Uterus (tissue), 2 donors: Measurements from ENCODE around the gene IDI2.

Experiments used
- CTCF ChIP-seq, 4 experiments: fragments of 200-600 bp in 2 of 4; fragments of 450-650 bp in 2 of 4; sonication (generic) in 2 of 4; IDR thresholded peaks; one replicate each; pipeline ENCODE4 v1.5.1; 2016 to 2019; ENCODE audit warnings: antibody characterized with exemption in 4 of 4, mild to moderate bottlenecking in 2 of 4, moderate library complexity in 1 of 4
- POLR2A ChIP-seq, 2 donors: fragments of 450-650 bp; IDR thresholded peaks; one replicate each; pipeline ENCODE4 v1.6.1; 2016; ENCODE audit warnings: antibody characterized with exemption in 2 of 2, mild to moderate bottlenecking in 1 of 2, moderate library complexity in 1 of 2

- TF ChIP-seq CTCF (IDR thresholded peaks at IDR 0.05) = no peak
- no peak for TF ChIP-seq POLR2A (IDR thresholded peaks at IDR 0.05)
These were observed 30.1 kb downstream of the IDI2 start for GRCh38 chr10:995559-995926.
